ENCODE measurements around the gene UBALD1. TPM values are rescaled to one million over a fixed set of nuclear protein-coding genes. Genes with fewer than 3 reads are reported as not detected.

Gene UBALD1
- total RNA-seq, 2 donors from 2014 or later = 10.8 to 12.2 TPM

- no peaks in the 10 kb centered on the region for H3K9me3 ChIP-seq
- peak; percentile 100 for DNase-seq (ENCODE audit: low spot score)
- H3K36me3 ChIP-seq = no peaks in the 10 kb centered on the region
- peak overlapping the region; percentile 96 to 97 for H3K27ac ChIP-seq
- H3K4me1 ChIP-seq = peaks cover 0 to 55% of the 10 kb centered on the region in 2 donors
- TF ChIP-seq CTCF (IDR thresholded peaks at IDR 0.05) = peak in 1 of 2 donors; percentile 55
- peak overlapping the region; percentile 41 to 94 for H3K4me3 ChIP-seq
- H3K27me3 ChIP-seq = no peaks in the 10 kb centered on the region
These were observed 1.5 kb upstream of the UBALD1 start for GRCh38 chr16:4616047-4616811.

GRCh38 chr16:4615384-4616046 lies 827 bp upstream of the UBALD1 start:
- peak overlapping the region in 1 of 2 donors; percentile 94 for H3K4me3 ChIP-seq
- no peak for DNase-seq (ENCODE audit: low spot score)
- peak overlapping the region; percentile 96 to 97 for H3K27ac ChIP-seq
- H3K4me1 ChIP-seq = peaks cover 0 to 61% of the 10 kb centered on the region in 2 donors
- H3K36me3 ChIP-seq = no peaks in the 10 kb centered on the region
- H3K27me3 ChIP-seq = no peaks in the 10 kb centered on the region
- H3K9me3 ChIP-seq = no peaks in the 10 kb centered on the region
- TF ChIP-seq CTCF (IDR thresholded peaks at IDR 0.05) = no peak

GRCh38 chr16:4613636-4614570 lies 785 bp downstream of the UBALD1 start:
- peaks cover 0 to 62% of the 10 kb centered on the region in 2 donors for H3K4me1 ChIP-seq

GRCh38 chr16:4612977-4613635 lies 1.6 kb downstream of the UBALD1 start:
- H3K9me3 ChIP-seq = no peaks in the 10 kb centered on the region
- peak overlapping the region; percentile 87 to 94 for H3K4me3 ChIP-seq
- DNase-seq (ENCODE audit: low spot score) = no peak
- peaks cover 16% of the 10 kb centered on the region for H3K36me3 ChIP-seq
- peaks cover 0 to 62% of the 10 kb centered on the region in 2 donors for H3K4me1 ChIP-seq
- no peaks in the 10 kb centered on the region for H3K27me3 ChIP-seq
- TF ChIP-seq CTCF (IDR thresholded peaks at IDR 0.05) = no peak
- H3K27ac ChIP-seq = peak overlapping the region; percentile 96 to 97

More at GRCh38 chr16:4613636-4614570, 785 bp downstream of the UBALD1 start:
- H3K27me3 ChIP-seq = no peaks in the 10 kb centered on the region
- no peaks in the 10 kb centered on the region for H3K9me3 ChIP-seq
- DNase-seq (ENCODE audit: low spot score) = no peak
- H3K4me3 ChIP-seq = peak overlapping the region; percentile 87 to 94
- H3K27ac ChIP-seq = peak overlapping the region; percentile 96 to 97
- TF ChIP-seq CTCF (IDR thresholded peaks at IDR 0.05) = no peak
- peaks cover 8% of the 10 kb centered on the region for H3K36me3 ChIP-seq

GRCh38 chr16:4612474-4612931 lies 2.2 kb downstream of the UBALD1 start:
- Histone ChIP-seq H3K27ac (no peak overlapping the region), H3K9me3 (no peaks in the 10 kb centered on the region), H3K4me3 (no peak overlapping the region), H3K4me1 (peaks cover 0 to 56% of the 10 kb centered on the region in 2 donors), H3K36me3 (peaks cover 19% of the 10 kb centered on the region), H3K27me3 (no peaks in the 10 kb centered on the region)
- TF ChIP-seq CTCF (IDR thresholded peaks at IDR 0.05) = no peak
- no peak for DNase-seq (ENCODE audit: low spot score)

Measured in right atrium auricular region (tissue), 2 donors.